B cell (primary cell): ENCODE measurements around the gene TFE3. TPM values are rescaled to one million over a fixed set of nuclear protein-coding genes. Genes with fewer than 3 reads are reported as not detected.

Source experiments
- ATAC-seq: fragments of 200-7000 bp; cut with Tn5 transposase; one replicate; pipeline ENCODE4 v1.10.0; 2021; ENCODE audit warnings: low read depth, mild to moderate bottlenecking, moderate number of reproducible peaks, moderate library complexity
- CTCF ChIA-PET: fragments of 350-600 bp; sonication (Branson Sonifier 250); formaldehyde crosslinking; loops from one replicate; lab custom pipeline; 2021; ENCODE audit warnings: antibody characterized with exemption, inconsistent platforms; lab: Charles Lee
- POLR2A ChIA-PET: fragments of 350-600 bp; sonication (Branson Sonifier 250); formaldehyde crosslinking; loops from one replicate; lab custom pipeline; 2021; ENCODE audit warnings: antibody characterized with exemption; lab: Charles Lee
- DNase-seq: peaks from one replicate; pipeline ENCODE4 v3.0.0; 2013
- H2AFZ ChIP-seq: 2 replicates; pipeline ENCODE4 v1.6.1; 2012; ENCODE audit warnings: mild to moderate bottlenecking, low read depth, low read length; ENCODE audit not compliant: insufficient read depth, poor library complexity, severe bottlenecking
- H3K27ac ChIP-seq, 2 donors: 1 replicate in 1 of 2; 2 replicates in 1 of 2; pipeline ENCODE4 v1.5.1; 2012 to 2013; ENCODE audit warnings: low read length in 2 of 2, mild to moderate bottlenecking in 2 of 2, moderate library complexity in 1 of 2
- H3K27me3 ChIP-seq, 4 experiments: fragments of 200-600 bp in 1 of 4; sonication (generic) in 1 of 4; replicated peaks in 1 of 4; 1 replicate in 2 of 4; 2 replicates in 2 of 4; pipeline versions ENCODE4 v1.6.1 to v1.7.0; 2013 to 2016; ENCODE audit warnings: low read length in 3 of 4, mild to moderate bottlenecking in 2 of 4, mixed read lengths in 1 of 4, moderate library complexity in 1 of 4; ENCODE audit not compliant: insufficient read depth in 4 of 4, control insufficient read depth in 3 of 4; ENCODE audit errors: control extremely low read depth in 1 of 4
- H3K36me3 ChIP-seq, 2 experiments: replicated peaks in 1 of 2; 1 replicate in 1 of 2; 2 replicates in 1 of 2; pipeline versions ENCODE4 v1.6.1 to v1.7.1; 2013; ENCODE audit warnings: low read length in 1 of 2; ENCODE audit not compliant: insufficient read depth in 2 of 2, control insufficient read depth in 1 of 2; ENCODE audit errors: control extremely low read depth in 1 of 2, extremely low read depth in 1 of 2
- H3K4me1 ChIP-seq, 2 donors: fragments of 200-600 bp in 1 of 2; sonication (generic) in 1 of 2; 1 replicate in 1 of 2; 2 replicates in 1 of 2; pipeline versions ENCODE4 v1.5.1 to v1.6.1; 2013 to 2017; ENCODE audit warnings: low read length in 2 of 2; ENCODE audit not compliant: control insufficient read depth in 2 of 2, insufficient read depth in 2 of 2
- H3K4me2 ChIP-seq: replicated peaks from 2 replicates; pipeline ENCODE3; 2012; ENCODE audit warnings: mild to moderate bottlenecking, low read depth, low read length; ENCODE audit not compliant: poor library complexity, severe bottlenecking
- H3K4me3 ChIP-seq, 5 experiments: fragments of 200-600 bp in 1 of 5; sonication (generic) in 1 of 5; 1 replicate in 3 of 5; 2 replicates in 2 of 5; pipeline versions ENCODE4 v1.5.1 to v1.7.0; 2011 to 2016; ENCODE audit warnings: low read length in 4 of 5, mild to moderate bottlenecking in 4 of 5, low read depth in 2 of 5, control low read depth in 1 of 5, moderate library complexity in 1 of 5; ENCODE audit not compliant: insufficient read depth in 1 of 5; ENCODE audit errors: control extremely low read depth in 1 of 5, extremely low read depth in 1 of 5
- H3K79me2 ChIP-seq: fragments of 200-600 bp; sonication (generic); one replicate; pipeline ENCODE4 v1.6.0; 2016; ENCODE audit warnings: low read length; ENCODE audit not compliant: control insufficient read depth, insufficient read depth
- H3K9ac ChIP-seq: fragments of 200-600 bp; sonication (generic); 2 replicates; pipeline ENCODE4 v1.6.1; 2017; ENCODE audit warnings: mild to moderate bottlenecking, low read length, moderate library complexity
- H3K9me3 ChIP-seq, 3 donors: one replicate each; pipeline versions ENCODE4 v1.6.1 to v1.7.1; 2013; ENCODE audit warnings: low read length in 2 of 3; ENCODE audit not compliant: control insufficient read depth in 2 of 3, insufficient read depth in 1 of 3; ENCODE audit errors: control extremely low read depth in 1 of 3
- H4K20me1 ChIP-seq: 2 replicates; pipeline ENCODE4 v1.6.0; 2012; ENCODE audit warnings: mild to moderate bottlenecking, low read length; ENCODE audit not compliant: insufficient read depth, control insufficient read depth, poor library complexity, severe bottlenecking
- H3K27ac Mint-ChIP-seq: one replicate; pipeline ENCODE4 v1.8.0; 2021; ENCODE audit warnings: mixed read lengths
- H3K27me3 Mint-ChIP-seq: one replicate; pipeline ENCODE4 v1.8.0; 2021; ENCODE audit warnings: mixed read lengths
- H3K4me1 Mint-ChIP-seq: one replicate; pipeline ENCODE4 v1.8.0; 2021; ENCODE audit warnings: mixed read lengths
- H3K4me3 Mint-ChIP-seq: one replicate; pipeline ENCODE4 v1.8.0; 2021; ENCODE audit warnings: mixed read lengths
- H3K9me3 Mint-ChIP-seq: one replicate; pipeline ENCODE4 v1.8.0; 2022; ENCODE audit warnings: mixed read lengths; ENCODE audit not compliant: insufficient read depth
- EZH2 ChIP-seq: IDR thresholded peaks from 2 replicates; pipeline ENCODE4 v1.6.1; 2012; ENCODE audit warnings: borderline replicate concordance, low read depth, mild to moderate bottlenecking, moderate library complexity, low read length; ENCODE audit not compliant: insufficient read depth, poor library complexity, severe bottlenecking
- WGBS: methylation state at CpG from one replicate; pipeline ENCODE4 v1.1.5; 2013; ENCODE audit warnings: missing lambda C conversion rate; ENCODE audit not compliant: insufficient coverage; 5-methylcytosine and 5-hydroxymethylcytosine counted together
- intact Hi-C: fragments of 100-400 bp; cut with micrococcal nuclease; formaldehyde crosslinking; loops from one replicate; pipeline ENCODE4 v1.10.0; 2022
- polyA plus RNA-seq: library from polyadenylated mRNA; depleted of rRNA; stranded (reverse); fragments of >200 nt; gene quantifications from 2 replicates; pipeline ENCODE4 v1.2.3, GENCODE V29; 2012
- total RNA-seq, 2 donors: library from RNA; stranded (reverse); fragments of 120-200 nt in 1 of 2; gene quantifications; 1 replicate in 1 of 2; 2 replicates in 1 of 2; pipeline versions ENCODE4 v1.2.3 to v1.2.4, GENCODE V29; 2013 to 2022
- TF ChIP-seq, protein P1 (sequence below): fragments of 200-600 bp; IDR thresholded peaks from one replicate; pipeline ENCODE4 v1.8.0; 2022; ENCODE audit warnings: antibody characterized with exemption, mild to moderate bottlenecking

Gene TFE3
- total and polyA plus RNA-seq, 2 donors (not counting 1 experiment from before 2014, with no cell fraction given) = 21.0 to 38.9 TPM

- TF ChIP-seq, protein P1, sequence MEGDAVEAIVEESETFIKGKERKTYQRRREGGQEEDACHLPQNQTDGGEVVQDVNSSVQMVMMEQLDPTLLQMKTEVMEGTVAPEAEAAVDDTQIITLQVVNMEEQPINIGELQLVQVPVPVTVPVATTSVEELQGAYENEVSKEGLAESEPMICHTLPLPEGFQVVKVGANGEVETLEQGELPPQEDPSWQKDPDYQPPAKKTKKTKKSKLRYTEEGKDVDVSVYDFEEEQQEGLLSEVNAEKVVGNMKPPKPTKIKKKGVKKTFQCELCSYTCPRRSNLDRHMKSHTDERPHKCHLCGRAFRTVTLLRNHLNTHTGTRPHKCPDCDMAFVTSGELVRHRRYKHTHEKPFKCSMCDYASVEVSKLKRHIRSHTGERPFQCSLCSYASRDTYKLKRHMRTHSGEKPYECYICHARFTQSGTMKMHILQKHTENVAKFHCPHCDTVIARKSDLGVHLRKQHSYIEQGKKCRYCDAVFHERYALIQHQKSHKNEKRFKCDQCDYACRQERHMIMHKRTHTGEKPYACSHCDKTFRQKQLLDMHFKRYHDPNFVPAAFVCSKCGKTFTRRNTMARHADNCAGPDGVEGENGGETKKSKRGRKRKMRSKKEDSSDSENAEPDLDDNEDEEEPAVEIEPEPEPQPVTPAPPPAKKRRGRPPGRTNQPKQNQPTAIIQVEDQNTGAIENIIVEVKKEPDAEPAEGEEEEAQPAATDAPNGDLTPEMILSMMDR = no peak
- TF ChIP-seq EZH2 = no peak
- WGBS = no CpG with 5 or more reads among the region's 7 CpGs
- Histone ChIP-seq H3K4me3 (no peak overlapping the region), H3K27me3 (no peaks in the 10 kb centered on the region), H3K9ac (no peak overlapping the region), H3K4me2 (no peak overlapping the region), H4K20me1 (no peaks in the 10 kb centered on the region), H3K36me3 (peaks cover 0 to 17% of the 10 kb centered on the region in 2 experiments), H2AFZ (no peak overlapping the region), H3K4me1 (peaks cover 12 to 25% of the 10 kb centered on the region in 2 donors), H3K79me2 (peaks cover 8% of the 10 kb centered on the region), H3K9me3 (no peaks in the 10 kb centered on the region), H3K27ac (no peak overlapping the region)
- POLR2A ChIA-PET = interaction anchor here (0.7 kb wide), 1 partner anchor 17 kb away, joined by 4 read pairs; no protein-coding TSS in a partner anchor
- intact Hi-C loops = loop anchor here (5.0 to 10.0 kb wide), 2 partner anchors 238 to 1386 kb away; partner anchors contain the start of genes ELK1, HDAC6 and UXT
- ATAC-seq (no peak), DNase-seq (no peak)
- CTCF ChIA-PET = interaction anchor here (0.7 kb wide), 1 partner anchor 154 kb away, joined by 3 read pairs; no protein-coding TSS in a partner anchor
- Mint-ChIP-seq H3K4me3 (no peak overlapping the region), H3K4me1 (peaks cover 28% of the 10 kb centered on the region), H3K9me3 (no peaks in the 10 kb centered on the region), H3K27ac (peak overlapping the region; percentile 41), H3K27me3 (no peaks in the 10 kb centered on the region)
Measured at GRCh38 chrX:49040376-49040955, 2.7 kb downstream of the TFE3 start.
